Kidney epithelial cell (primary cell): ENCODE results near the gene CLDN34. TPM values are rescaled to one million over a fixed set of nuclear protein-coding genes. Genes with fewer than 3 reads are reported as not detected.

ENCODE experiments used
- DNase-seq: peaks from one replicate; pipeline ENCODE4 v3.0.0-alpha.2; 2010; ENCODE audit warnings: low read depth
- H3K27me3 ChIP-seq: 2 replicates; pipeline ENCODE4 v1.6.0; 2011; ENCODE audit warnings: low read length; ENCODE audit not compliant: control insufficient read depth, insufficient read depth
- H3K36me3 ChIP-seq: 2 replicates; pipeline ENCODE4 v1.5.1; 2011; ENCODE audit warnings: low read length; ENCODE audit not compliant: control insufficient read depth, insufficient read depth
- H3K4me3 ChIP-seq: 2 replicates; pipeline ENCODE4 v1.5.1; 2011; ENCODE audit warnings: low read depth, mild to moderate bottlenecking, control low read depth, low read length
- total RNA-seq: library from RNA; depleted of rRNA; stranded (reverse); fragments of >200 nt; gene quantifications from 2 replicates; pipeline ENCODE4 v1.2.3, GENCODE V29; 2015
- TF ChIP-seq, protein P1 (sequence below): IDR thresholded peaks from 2 replicates; pipeline ENCODE4 v1.5.1; 2011; ENCODE audit warnings: mild to moderate bottlenecking, moderate library complexity, low read length, control low read depth, inconsistent platforms; ENCODE audit not compliant: insufficient read depth, poor library complexity, severe bottlenecking

CLDN34 gene
- total RNA-seq, 1 donor from 2014 or later: not detected

DNA sequence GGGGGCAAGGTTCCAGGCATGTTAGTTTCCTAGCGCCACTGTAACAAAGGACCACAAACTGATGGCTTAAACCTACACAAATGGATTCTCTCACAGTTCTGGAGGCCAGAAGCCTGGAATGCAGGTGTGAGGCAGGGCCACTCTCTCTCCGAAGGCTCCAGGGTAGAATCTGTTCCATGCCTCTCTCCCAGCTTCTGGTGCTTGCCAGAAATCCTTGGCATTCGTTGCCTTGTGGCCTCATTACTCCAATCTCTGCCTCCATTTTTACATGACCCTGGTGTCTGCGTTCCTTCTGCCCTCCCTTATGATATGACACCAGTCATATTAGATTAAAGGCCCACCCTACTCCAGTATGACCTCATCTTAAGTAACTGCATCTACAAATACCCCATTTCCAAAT lies 39.6 kb downstream of the CLDN34 start:
- Histone ChIP-seq H3K36me3 (no peaks in the 10 kb centered on the region), H3K4me3 (no peak overlapping the region), H3K27me3 (no peaks in the 10 kb centered on the region)
- TF ChIP-seq, protein P1, sequence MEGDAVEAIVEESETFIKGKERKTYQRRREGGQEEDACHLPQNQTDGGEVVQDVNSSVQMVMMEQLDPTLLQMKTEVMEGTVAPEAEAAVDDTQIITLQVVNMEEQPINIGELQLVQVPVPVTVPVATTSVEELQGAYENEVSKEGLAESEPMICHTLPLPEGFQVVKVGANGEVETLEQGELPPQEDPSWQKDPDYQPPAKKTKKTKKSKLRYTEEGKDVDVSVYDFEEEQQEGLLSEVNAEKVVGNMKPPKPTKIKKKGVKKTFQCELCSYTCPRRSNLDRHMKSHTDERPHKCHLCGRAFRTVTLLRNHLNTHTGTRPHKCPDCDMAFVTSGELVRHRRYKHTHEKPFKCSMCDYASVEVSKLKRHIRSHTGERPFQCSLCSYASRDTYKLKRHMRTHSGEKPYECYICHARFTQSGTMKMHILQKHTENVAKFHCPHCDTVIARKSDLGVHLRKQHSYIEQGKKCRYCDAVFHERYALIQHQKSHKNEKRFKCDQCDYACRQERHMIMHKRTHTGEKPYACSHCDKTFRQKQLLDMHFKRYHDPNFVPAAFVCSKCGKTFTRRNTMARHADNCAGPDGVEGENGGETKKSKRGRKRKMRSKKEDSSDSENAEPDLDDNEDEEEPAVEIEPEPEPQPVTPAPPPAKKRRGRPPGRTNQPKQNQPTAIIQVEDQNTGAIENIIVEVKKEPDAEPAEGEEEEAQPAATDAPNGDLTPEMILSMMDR: no peak
- no peak for DNase-seq

DNA sequence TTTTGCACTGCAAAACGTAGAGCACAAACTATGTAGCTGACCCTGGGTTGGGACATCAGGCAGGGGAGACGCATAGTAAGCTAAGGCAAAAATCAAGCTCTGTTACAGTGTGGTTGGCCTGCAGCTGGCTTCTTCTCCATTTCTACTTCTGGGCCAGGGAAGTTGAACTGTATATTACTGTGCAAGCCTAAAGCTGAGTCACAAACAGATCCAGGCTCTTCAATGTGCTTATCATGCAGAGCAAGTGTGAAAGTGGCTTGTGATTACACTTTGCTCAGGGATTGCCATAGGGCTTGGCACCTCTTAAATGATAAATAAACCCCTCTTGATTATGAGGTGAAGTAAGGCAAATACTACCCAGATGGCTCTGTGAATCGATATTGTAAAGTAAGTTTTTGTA lies 40.5 kb downstream of the CLDN34 start:
- TF ChIP-seq, protein P1: no peak
- no peaks in the 10 kb centered on the region for H3K27me3 ChIP-seq
- H3K4me3 ChIP-seq: no peak overlapping the region
- no peaks in the 10 kb centered on the region for H3K36me3 ChIP-seq
- DNase-seq: no peak

DNA sequence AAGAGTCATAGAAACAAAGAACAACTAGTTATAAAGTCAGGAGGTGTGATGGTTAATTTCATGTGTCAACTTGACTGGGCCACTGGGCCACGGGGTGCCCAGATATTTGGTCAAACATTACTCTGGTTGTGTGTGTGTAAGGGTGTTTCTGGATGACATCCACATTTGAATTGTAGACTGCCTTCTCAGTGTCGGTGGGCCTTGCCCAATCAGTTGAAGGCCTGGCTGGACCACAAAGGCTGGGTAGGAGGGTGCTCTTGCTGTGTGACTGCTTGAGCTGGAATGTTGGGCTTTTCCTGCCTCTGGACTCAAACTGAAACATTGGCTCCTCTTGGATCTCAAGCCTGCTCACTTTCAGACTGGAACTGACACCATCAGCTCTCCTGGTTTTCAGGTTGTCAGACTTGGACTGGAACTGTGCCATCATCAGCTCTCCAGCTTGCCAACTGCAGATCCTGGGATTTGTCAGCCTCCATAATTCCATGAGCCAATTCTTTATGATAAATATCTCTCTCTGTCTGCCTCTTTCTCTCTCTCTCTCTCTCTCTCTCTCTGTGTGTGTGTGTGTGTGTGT lies 41.4 kb downstream of the CLDN34 start:
- no peaks in the 10 kb centered on the region for H3K36me3 ChIP-seq
- H3K27me3 ChIP-seq: no peaks in the 10 kb centered on the region
- TF ChIP-seq, protein P1: no peak
- H3K4me3 ChIP-seq: no peak overlapping the region
- DNase-seq: no peak

DNA sequence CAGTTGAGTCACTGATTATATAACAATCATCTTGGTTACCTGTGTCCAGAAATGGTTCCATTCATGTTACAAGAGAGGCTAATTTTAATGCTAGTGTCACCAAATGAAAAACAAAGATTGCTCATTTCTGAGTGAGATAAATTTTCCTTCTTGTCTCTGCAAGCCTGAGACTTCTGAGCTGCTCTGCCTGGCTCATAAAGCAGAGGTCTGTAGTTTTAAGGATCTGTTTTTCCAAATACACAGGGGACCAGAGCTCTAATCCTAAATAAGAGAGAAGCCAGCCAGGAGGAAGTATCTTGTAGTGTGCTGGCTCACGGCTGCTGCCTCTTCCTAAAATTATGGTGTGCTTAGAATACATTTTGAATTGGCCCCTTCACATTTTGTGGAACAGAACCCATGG lies 42.6 kb downstream of the CLDN34 start:
- H3K36me3 ChIP-seq: no peaks in the 10 kb centered on the region

DNA sequence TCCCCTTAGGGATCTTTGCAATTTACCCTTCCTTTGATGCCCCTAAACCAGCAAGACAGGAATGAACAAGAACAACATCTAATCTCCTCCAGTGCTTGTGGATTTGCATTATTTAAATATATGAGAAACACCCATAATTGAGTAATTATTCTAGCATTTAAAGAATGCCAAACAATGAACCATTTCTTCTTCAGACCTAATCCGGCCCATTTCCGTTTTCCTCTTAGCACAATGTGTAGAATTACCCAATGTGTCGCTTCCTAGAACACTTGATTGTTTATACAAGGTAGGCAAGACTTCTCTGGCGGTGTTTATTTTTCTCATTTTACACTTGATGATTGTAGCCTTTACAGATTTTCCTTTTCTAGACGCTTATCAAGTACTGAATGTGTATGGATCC lies 43.5 kb downstream of the CLDN34 start:
- DNase-seq: no peak
- Histone ChIP-seq H3K27me3 (no peaks in the 10 kb centered on the region), H3K36me3 (no peaks in the 10 kb centered on the region), H3K4me3 (no peak overlapping the region)
- TF ChIP-seq, protein P1: no peak

More for the DNA sequence above, 42.6 kb downstream of the CLDN34 start:
- TF ChIP-seq, protein P1: no peak
- H3K27me3 ChIP-seq: no peaks in the 10 kb centered on the region
- no peak for DNase-seq
- no peak overlapping the region for H3K4me3 ChIP-seq

DNA sequence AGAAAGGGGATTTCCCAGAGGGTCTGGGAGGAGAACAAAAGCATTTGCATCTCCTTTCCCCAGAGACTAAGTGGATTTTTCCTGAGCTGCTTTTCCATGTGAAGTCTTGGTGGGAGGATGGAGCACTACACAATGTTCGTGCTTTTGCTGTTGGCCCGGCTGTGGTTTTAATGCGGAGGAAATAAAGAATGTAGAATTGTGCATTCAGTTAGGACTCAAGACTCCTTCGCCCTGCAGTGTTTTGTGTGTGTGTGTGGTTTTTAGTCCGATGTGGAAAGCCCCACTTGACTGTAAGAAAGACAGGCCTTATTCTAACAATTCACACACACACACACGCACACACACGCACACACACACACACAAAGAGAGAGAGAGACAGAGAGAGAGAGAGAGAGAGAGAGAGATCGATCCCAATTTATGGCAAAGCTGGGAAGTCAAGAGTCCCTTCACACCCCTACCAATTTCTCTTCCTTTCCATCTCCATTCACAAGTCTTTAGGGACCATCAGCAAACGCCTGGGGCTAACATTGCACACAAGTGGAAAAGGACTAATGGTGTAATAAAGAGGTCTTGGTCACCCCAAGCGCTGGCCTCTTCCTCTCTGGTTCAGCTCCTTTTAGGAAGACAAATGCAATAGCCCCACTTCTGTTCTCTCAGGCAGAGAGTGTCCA lies 44.2 kb downstream of the CLDN34 start:
- Histone ChIP-seq H3K27me3 (no peaks in the 10 kb centered on the region), H3K36me3 (no peaks in the 10 kb centered on the region), H3K4me3 (no peak overlapping the region)
- DNase-seq: no peak
- TF ChIP-seq, protein P1: no peak
